Fibroblast of lung (primary cell): ENCODE results near the gene COL6A2. TPM values are rescaled to one million over a fixed set of nuclear protein-coding genes. Genes with fewer than 3 reads are reported as not detected.
A peak's percentile ranks its signal among the peaks of the same experiment; 100 is the strongest.

Experiments used
- DNase-seq, 2 donors: peaks; one replicate each; pipeline versions ENCODE4 v3.0.0 to v3.0.0-alpha.2; 2010; ENCODE audit warnings: low read depth in 2 of 2
- H2AFZ ChIP-seq: 2 replicates; pipeline ENCODE4 v1.5.1; 2012; ENCODE audit warnings: low read length, control low read depth, inconsistent platforms
- H3K27ac ChIP-seq: 2 replicates; pipeline ENCODE4 v1.5.1; 2011; ENCODE audit warnings: low read length, control low read depth; ENCODE audit not compliant: insufficient read depth
- H3K27me3 ChIP-seq: 2 replicates; pipeline ENCODE4 v1.5.1; 2011; ENCODE audit warnings: mild to moderate bottlenecking, low read length; ENCODE audit not compliant: control insufficient read depth, insufficient read depth
- H3K36me3 ChIP-seq: 2 replicates; pipeline ENCODE4 v1.5.1; 2011; ENCODE audit warnings: low read length; ENCODE audit not compliant: control insufficient read depth, insufficient read depth
- H3K4me1 ChIP-seq: 2 replicates; pipeline ENCODE4 v1.5.1; 2011; ENCODE audit warnings: low read length; ENCODE audit not compliant: control insufficient read depth, insufficient read depth; ENCODE audit errors: extremely low read depth
- H3K4me2 ChIP-seq: 2 replicates; pipeline ENCODE4 v1.5.1; 2011; ENCODE audit warnings: low read length, control low read depth; ENCODE audit not compliant: insufficient read depth; ENCODE audit errors: extremely low read depth
- H3K4me3 ChIP-seq, 4 experiments: fragments of 200-600 bp in 1 of 4; sonication (generic) in 1 of 4; replicated peaks in 1 of 4; 2 replicates each; pipeline ENCODE4 v1.5.1; 2011 to 2016; ENCODE audit warnings: low read length in 4 of 4, low read depth in 3 of 4, mild to moderate bottlenecking in 3 of 4, control low read depth in 2 of 4, inconsistent platforms in 1 of 4, mixed read lengths in 1 of 4; ENCODE audit not compliant: insufficient read depth in 1 of 4; ENCODE audit errors: control extremely low read depth in 1 of 4
- H3K79me2 ChIP-seq: 2 replicates; pipeline ENCODE4 v1.5.1; 2012; ENCODE audit warnings: mild to moderate bottlenecking, low read length, inconsistent platforms; ENCODE audit not compliant: control insufficient read depth, insufficient read depth
- H3K9ac ChIP-seq: 2 replicates; pipeline ENCODE4 v1.5.1; 2011; ENCODE audit warnings: mild to moderate bottlenecking, low read length, control low read depth; ENCODE audit not compliant: insufficient read depth
- H3K9me3 ChIP-seq: 2 replicates; pipeline ENCODE4 v1.5.1; 2012; ENCODE audit warnings: low read depth, low read length; ENCODE audit not compliant: control insufficient read depth, insufficient read depth
- H4K20me1 ChIP-seq: 2 replicates; pipeline ENCODE4 v1.5.1; 2011; ENCODE audit warnings: low read length; ENCODE audit not compliant: control insufficient read depth, insufficient read depth; ENCODE audit errors: extremely low read depth
- EZH2 ChIP-seq: IDR thresholded peaks from 2 replicates; pipeline ENCODE4 v1.5.1; 2012; ENCODE audit warnings: low read length, control low read depth, mild to moderate bottlenecking; ENCODE audit errors: missing control alignments
- polyA plus RNA-seq, 2 donors: library from polyadenylated mRNA; depleted of rRNA in 1 of 2; stranded (reverse) in 1 of 2; unstranded in 1 of 2; fragments of >200 nt; gene quantifications; 2 replicates each; pipeline ENCODE4 v1.2.1, GENCODE V29; 2011 to 2012; ENCODE audit warnings: missing spikeins in 1 of 2
- total RNA-seq: library from RNA; depleted of rRNA; stranded (reverse); fragments of >200 nt; gene quantifications from 2 replicates; pipeline ENCODE4 v1.2.1, GENCODE V29; 2014
- TF ChIP-seq, protein P1 (sequence below), 2 donors: IDR thresholded peaks in 1 of 2; conservative IDR thresholded peaks in 1 of 2; 1 replicate in 1 of 2; 2 replicates in 1 of 2; pipeline ENCODE4 v1.5.1; 2011 to 2012; ENCODE audit warnings: low read length in 2 of 2, control low read depth in 1 of 2, inconsistent platforms in 1 of 2, low read depth in 1 of 2, mild to moderate bottlenecking in 1 of 2

COL6A2 gene
- total and polyA plus RNA-seq, 2 donors (not counting 1 experiment from before 2014, with no cell fraction given) = 702 to 782 TPM

DNA sequence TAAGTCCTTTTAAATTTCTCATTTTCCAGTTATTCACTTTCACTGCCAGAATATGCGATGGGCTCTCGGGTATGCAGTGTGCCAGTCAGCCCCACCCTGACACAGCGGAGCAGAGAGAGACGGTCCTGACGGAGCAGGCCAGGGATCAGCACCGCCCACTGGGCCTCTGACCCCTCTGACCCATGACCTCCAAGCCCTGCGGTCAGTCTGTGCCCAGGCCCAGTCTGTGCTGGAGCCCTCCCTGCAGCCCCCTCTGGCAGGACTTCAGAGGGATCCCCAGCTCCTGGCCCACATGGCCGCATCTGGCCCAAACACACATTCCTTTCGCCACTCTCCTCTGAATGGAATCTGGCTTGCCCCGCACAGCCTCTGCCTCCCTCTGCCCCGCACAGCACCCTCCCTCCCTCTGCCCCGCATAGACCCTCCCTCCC, 43.4 kb upstream of the COL6A2 start:
- Histone ChIP-seq H3K4me3 (no peak overlapping the region), H3K79me2 (no peaks in the 10 kb centered on the region), H3K4me2 (peak overlapping the region; percentile 45), H3K27me3 (no peaks in the 10 kb centered on the region), H3K4me1 (peaks cover 43% of the 10 kb centered on the region), H4K20me1 (no peaks in the 10 kb centered on the region), H3K36me3 (no peaks in the 10 kb centered on the region), H3K9me3 (no peaks in the 10 kb centered on the region), H3K27ac (peak overlapping the region; percentile 84), H2AFZ (no peak overlapping the region), H3K9ac (no peak overlapping the region)
- peak; percentile 55 to 66 for DNase-seq
- TF ChIP-seq EZH2 = no peak
- TF ChIP-seq, protein P1, sequence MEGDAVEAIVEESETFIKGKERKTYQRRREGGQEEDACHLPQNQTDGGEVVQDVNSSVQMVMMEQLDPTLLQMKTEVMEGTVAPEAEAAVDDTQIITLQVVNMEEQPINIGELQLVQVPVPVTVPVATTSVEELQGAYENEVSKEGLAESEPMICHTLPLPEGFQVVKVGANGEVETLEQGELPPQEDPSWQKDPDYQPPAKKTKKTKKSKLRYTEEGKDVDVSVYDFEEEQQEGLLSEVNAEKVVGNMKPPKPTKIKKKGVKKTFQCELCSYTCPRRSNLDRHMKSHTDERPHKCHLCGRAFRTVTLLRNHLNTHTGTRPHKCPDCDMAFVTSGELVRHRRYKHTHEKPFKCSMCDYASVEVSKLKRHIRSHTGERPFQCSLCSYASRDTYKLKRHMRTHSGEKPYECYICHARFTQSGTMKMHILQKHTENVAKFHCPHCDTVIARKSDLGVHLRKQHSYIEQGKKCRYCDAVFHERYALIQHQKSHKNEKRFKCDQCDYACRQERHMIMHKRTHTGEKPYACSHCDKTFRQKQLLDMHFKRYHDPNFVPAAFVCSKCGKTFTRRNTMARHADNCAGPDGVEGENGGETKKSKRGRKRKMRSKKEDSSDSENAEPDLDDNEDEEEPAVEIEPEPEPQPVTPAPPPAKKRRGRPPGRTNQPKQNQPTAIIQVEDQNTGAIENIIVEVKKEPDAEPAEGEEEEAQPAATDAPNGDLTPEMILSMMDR (conservative IDR thresholded peaks at IDR 0.05 in 1 of 2, IDR thresholded peaks at IDR 0.05 in 1 of 2; ENCODE audit: low read depth in 1 of 2, low read length in 2 of 2) = no peak

DNA sequence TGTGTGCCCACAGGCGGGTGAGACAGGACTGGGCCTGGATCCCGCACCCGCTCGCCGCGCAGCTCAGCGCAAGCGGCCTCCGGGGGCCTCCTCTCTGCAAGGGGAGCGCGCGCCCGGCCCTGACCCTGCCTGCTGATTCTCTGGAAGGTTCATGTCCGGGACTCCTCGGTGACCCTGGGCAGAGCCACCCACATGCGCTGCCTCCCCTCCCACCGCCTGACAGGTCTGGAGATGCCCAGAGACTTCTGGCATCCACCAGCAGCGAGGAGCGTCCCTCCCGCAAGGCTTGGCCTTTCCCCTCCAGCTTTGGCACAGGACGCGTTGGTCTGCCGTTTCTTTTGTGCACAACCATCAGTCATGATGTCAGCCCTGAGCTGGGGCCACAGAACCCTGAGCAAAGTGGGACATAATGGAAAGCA, 42.0 kb upstream of the COL6A2 start:
- peaks cover 41% of the 10 kb centered on the region for H3K4me1 ChIP-seq
- DNase-seq = peak; percentile 59 to 71
- TF ChIP-seq, protein P1 (conservative IDR thresholded peaks at IDR 0.05 in 1 of 2, IDR thresholded peaks at IDR 0.05 in 1 of 2; ENCODE audit: low read depth in 1 of 2, low read length in 2 of 2) = no peak
- no peak for TF ChIP-seq EZH2

DNA sequence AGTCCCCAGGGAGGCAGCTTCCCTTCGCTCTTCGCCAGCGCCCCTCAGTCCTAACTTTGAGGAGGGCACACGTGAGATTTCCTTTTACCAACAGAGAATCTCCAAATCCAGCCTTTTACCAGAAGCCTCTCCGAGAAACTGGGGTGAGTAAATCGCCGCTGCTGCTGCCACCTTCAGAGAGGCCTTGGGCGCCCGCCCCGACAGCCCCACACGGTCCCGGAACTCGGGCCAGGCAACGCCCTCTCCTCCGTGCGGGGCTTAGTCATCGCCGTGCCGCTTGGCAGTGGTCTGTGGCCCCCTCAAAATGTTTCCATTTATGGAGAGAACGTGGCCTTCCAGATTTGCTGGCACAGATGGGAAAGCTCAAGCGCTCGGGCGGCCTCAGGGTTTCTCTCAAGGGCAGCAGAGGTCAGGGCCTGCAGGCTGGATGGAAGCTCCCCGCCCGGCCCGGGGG, 41.4 kb upstream of the COL6A2 start:
- peak overlapping the region; percentile 94 for H3K27ac ChIP-seq
- TF ChIP-seq, protein P1 (conservative IDR thresholded peaks at IDR 0.05 in 1 of 2, IDR thresholded peaks at IDR 0.05 in 1 of 2; ENCODE audit: low read depth in 1 of 2, low read length in 2 of 2) = no peak
- TF ChIP-seq EZH2 = no peak

More for the DNA sequence above, 42.0 kb upstream of the COL6A2 start:
- H3K27me3 ChIP-seq = no peaks in the 10 kb centered on the region
- H3K27ac ChIP-seq = peak overlapping the region; percentile 94
- peak overlapping the region; percentile 65 for H3K9ac ChIP-seq
- no peak overlapping the region for H3K4me3 ChIP-seq
- peak overlapping the region; percentile 63 for H3K4me2 ChIP-seq
- no peaks in the 10 kb centered on the region for H3K9me3 ChIP-seq
- H2AFZ ChIP-seq = no peak overlapping the region
- no peaks in the 10 kb centered on the region for H3K79me2 ChIP-seq
- H4K20me1 ChIP-seq = no peaks in the 10 kb centered on the region
- no peaks in the 10 kb centered on the region for H3K36me3 ChIP-seq

More for the DNA sequence above, 41.4 kb upstream of the COL6A2 start:
- H3K4me1 ChIP-seq = peaks cover 47% of the 10 kb centered on the region
- H3K9me3 ChIP-seq = no peaks in the 10 kb centered on the region
- peak overlapping the region; percentile 65 for H3K9ac ChIP-seq
- no peak overlapping the region for H2AFZ ChIP-seq
- no peaks in the 10 kb centered on the region for H3K36me3 ChIP-seq
- H4K20me1 ChIP-seq = no peaks in the 10 kb centered on the region
- H3K27me3 ChIP-seq = no peaks in the 10 kb centered on the region
- H3K4me3 ChIP-seq = peak overlapping the region in 2 of 4 experiments; percentile 17 to 33
- peak; percentile 93 to 98 for DNase-seq
- no peaks in the 10 kb centered on the region for H3K79me2 ChIP-seq
- peak overlapping the region; percentile 63 for H3K4me2 ChIP-seq
